Measurements from ENCODE around the gene FIBCD1. TPM values are rescaled to one million over a fixed set of nuclear protein-coding genes. Genes with fewer than 3 reads are reported as not detected.

Gene FIBCD1
- total and polyA plus RNA-seq, 2 of the 8 experiments (the other 6 are each of a cell fraction or from before 2014, with no cell fraction given): 6.1 to 8.8 TPM

DNA sequence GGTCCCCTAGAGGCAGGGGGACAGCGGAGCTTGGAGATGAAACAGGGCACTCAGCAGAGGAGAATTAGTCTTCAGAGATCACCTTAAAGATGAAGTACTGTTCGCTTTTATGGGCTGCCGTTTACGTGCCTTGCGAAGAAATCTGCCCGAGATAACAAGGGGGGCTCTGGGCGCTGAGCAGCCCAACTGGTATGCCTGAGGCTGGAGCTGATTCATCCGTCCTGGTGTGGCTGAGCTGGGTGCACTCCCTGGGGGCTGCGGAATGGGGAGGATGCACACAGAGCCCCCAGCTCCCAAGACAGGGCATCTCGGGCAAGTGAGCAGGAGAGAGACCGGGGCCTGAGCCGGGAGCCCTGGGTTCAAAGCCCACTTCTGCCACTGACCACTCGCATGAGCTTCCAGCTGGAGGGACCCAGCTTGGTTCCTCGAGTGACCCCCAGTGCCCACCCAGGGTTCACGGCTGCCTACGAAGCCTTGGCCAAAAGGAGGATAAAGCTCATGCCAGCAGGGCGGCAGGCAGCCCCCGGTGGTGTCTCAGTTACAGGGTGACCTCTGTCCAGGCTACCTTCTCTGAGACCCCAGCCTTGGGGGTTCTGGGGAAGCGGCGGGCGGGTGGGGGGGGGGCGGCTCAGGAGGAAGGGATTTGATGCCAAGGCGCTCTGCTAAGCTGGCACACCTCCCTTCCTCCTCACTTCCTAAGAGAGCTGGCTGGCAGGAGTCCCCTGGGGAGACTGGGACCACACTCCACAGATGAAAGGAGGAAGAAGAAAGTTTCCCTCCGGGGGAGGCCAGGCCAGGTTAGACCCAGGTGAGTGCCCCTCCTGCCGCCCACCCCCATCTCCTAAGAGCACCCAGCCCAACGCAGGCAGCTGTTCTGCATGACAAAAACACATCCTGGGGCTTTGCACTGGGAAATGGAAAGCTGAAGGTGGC is 5.7 kb downstream of the FIBCD1 start:
- Histone ChIP-seq H2BK15ac (ENCODE audit: low read length) (no peak overlapping the region), H3K4me1 (replicated peaks in 1 of 4; ENCODE audit: control insufficient read depth in 3 of 4, insufficient read depth in 4 of 4, low read length in 3 of 4) (peaks cover 8 to 47% (median 29%) of the 10 kb centered on the region in 4 experiments), H3K23me2 (ENCODE audit: low read depth, low read length) (peaks cover 4% of the 10 kb centered on the region; the same call in 1 of the 2 replicates), H3K14ac (ENCODE audit: insufficient read length) (no peak overlapping the region), H2BK5ac (ENCODE audit: low read depth, low read length) (peak overlapping the region; percentile 32; the same call in 1 of the 2 replicates), H3K4ac (replicated peaks; ENCODE audit: insufficient read length, low read depth, low read length) (no peak overlapping the region), H3K79me1 (ENCODE audit: low read depth, low read length) (no peaks in the 10 kb centered on the region), H2BK20ac (ENCODE audit: low read length) (no peak overlapping the region), H3K9me3 (ENCODE audit: insufficient read depth in 2 of 2, low read depth in 1 of 2, low read length in 1 of 2) (no peaks in the 10 kb centered on the region), H3K4me3 (ENCODE audit: extremely low read depth in 1 of 4, insufficient read depth in 2 of 4, low read depth in 3 of 4, low read length in 4 of 4) (no peak overlapping the region; a peak in 1 of 8 replicates), H3K23ac (ENCODE audit: insufficient read length) (no peak overlapping the region), H3K56ac (replicated peaks; ENCODE audit: insufficient read length, low read depth, low read length) (no peak overlapping the region), H3K27me3 (replicated peaks in 1 of 4; ENCODE audit: control insufficient read depth in 3 of 4, extremely low read depth in 1 of 4, insufficient read depth in 3 of 4, low read length in 3 of 4) (peaks cover 11 to 13% (median 13%) of the 10 kb centered on the region in 4 experiments), H4K8ac (ENCODE audit: extremely low read depth, insufficient read depth, low read length) (no peak overlapping the region), H3K36me3 (ENCODE audit: control insufficient read depth in 2 of 4, insufficient read depth in 4 of 4, low read length in 3 of 4) (no peaks in the 10 kb centered on the region), H3K18ac (ENCODE audit: extremely low read depth, low read length) (peak overlapping the region; percentile 48; the same call in 1 of the 2 replicates), H2AK5ac (ENCODE audit: low read depth, low read length) (no peak overlapping the region; the same call in 1 of the 2 replicates), H3K9ac (replicated peaks in 1 of 4; ENCODE audit: extremely low read depth in 1 of 4, low read depth in 3 of 4, low read length in 3 of 4) (no peak overlapping the region), H3K4me2 (ENCODE audit: insufficient read depth in 1 of 2, low read depth in 2 of 2, low read length in 2 of 2) (peak overlapping the region; percentile 5 to 45; a peak in 3 of 4 replicates), H2BK120ac (replicated peaks; ENCODE audit: low read depth, low read length) (no peak overlapping the region), H2AFZ (ENCODE audit: low read length) (no peak overlapping the region), H4K5ac (ENCODE audit: insufficient read length, low read depth, low read length) (no peak overlapping the region), H4K20me1 (replicated peaks in 1 of 2; ENCODE audit: control insufficient read depth in 1 of 2, insufficient read depth in 2 of 2, low read length in 2 of 2) (peaks cover 0 to 2% of the 10 kb centered on the region in 2 experiments), H2BK12ac (ENCODE audit: low read depth, low read length) (peak overlapping the region; percentile 84; the same call in 1 of the 2 replicates), H3K27ac (ENCODE audit: low read depth, low read length) (no peak overlapping the region), H4K91ac (replicated peaks; ENCODE audit: insufficient read length, low read length) (no peak overlapping the region), H3K79me2 (ENCODE audit: control insufficient read depth in 1 of 2, insufficient read depth in 2 of 2, low read length in 2 of 2) (no peaks in the 10 kb centered on the region)
- FAIRE-seq (no peak), DNase-seq (ENCODE audit: low read depth in 1 of 2, low spot score in 2 of 2) (peak in 1 of 2 experiments; percentile 62)
- POLR2A ChIA-PET (ENCODE audit: partially characterized antibody): interaction anchor here (0.7 to 1.4 kb wide), 3 partner anchors 21 to 288 kb away, joined by 3 read pairs; no protein-coding TSS in a partner anchor
- 61% methylated on average over 22 of the region's 26 CpGs; no CpG with 5 or more reads in 1 of the 2 experiments for WGBS, 2 experiments (ENCODE audit: extremely low coverage in 1 of 2, insufficient coverage in 1 of 2, insufficient read length in 1 of 2, insufficient replicate concordance in 2 of 2, low coverage in 1 of 2, low lambda C conversion rate in 2 of 2, missing lambda C conversion rate in 1 of 2)
- CTCF ChIA-PET (ENCODE audit: partially characterized antibody): interaction anchor here (0.8 to 7.8 kb wide), 22 partner anchors 11 to 230 kb away, joined by 3 to 38 read pairs (median 4); no protein-coding TSS in a partner anchor
- TF ChIP-seq TEAD4 (IDR thresholded peaks at IDR 0.05; ENCODE audit: low read depth, low read length) (no peak), CBX8 (IDR thresholded peaks at IDR 0.05; ENCODE audit: borderline replicate concordance, low read depth, low read length) (no peak), YY1 (IDR thresholded peaks at IDR 0.05; ENCODE audit: low read depth, low read length) (no peak), GABPA (IDR thresholded peaks at IDR 0.05; ENCODE audit: borderline replicate concordance, insufficient read depth, low read length) (no peak), SP1 (IDR thresholded peaks at IDR 0.05; ENCODE audit: low read depth, low read length) (no peak)
- TF ChIP-seq, protein P1, sequence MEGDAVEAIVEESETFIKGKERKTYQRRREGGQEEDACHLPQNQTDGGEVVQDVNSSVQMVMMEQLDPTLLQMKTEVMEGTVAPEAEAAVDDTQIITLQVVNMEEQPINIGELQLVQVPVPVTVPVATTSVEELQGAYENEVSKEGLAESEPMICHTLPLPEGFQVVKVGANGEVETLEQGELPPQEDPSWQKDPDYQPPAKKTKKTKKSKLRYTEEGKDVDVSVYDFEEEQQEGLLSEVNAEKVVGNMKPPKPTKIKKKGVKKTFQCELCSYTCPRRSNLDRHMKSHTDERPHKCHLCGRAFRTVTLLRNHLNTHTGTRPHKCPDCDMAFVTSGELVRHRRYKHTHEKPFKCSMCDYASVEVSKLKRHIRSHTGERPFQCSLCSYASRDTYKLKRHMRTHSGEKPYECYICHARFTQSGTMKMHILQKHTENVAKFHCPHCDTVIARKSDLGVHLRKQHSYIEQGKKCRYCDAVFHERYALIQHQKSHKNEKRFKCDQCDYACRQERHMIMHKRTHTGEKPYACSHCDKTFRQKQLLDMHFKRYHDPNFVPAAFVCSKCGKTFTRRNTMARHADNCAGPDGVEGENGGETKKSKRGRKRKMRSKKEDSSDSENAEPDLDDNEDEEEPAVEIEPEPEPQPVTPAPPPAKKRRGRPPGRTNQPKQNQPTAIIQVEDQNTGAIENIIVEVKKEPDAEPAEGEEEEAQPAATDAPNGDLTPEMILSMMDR (IDR thresholded peaks at IDR 0.05; ENCODE audit: control extremely low read depth in 1 of 3, insufficient read depth in 1 of 3, low read depth in 1 of 3, low read length in 3 of 3): no peak
- TF ChIP-seq, protein P2, sequence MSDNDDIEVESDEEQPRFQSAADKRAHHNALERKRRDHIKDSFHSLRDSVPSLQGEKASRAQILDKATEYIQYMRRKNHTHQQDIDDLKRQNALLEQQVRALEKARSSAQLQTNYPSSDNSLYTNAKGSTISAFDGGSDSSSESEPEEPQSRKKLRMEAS (IDR thresholded peaks at IDR 0.05): no peak
